HepG2 (cell line): ENCODE results near the gene OSCP1. TPM values are rescaled to one million over a fixed set of nuclear protein-coding genes. Genes with fewer than 3 reads are reported as not detected.

Experiments
- AHDC1 ChIP-seq: sonication (generic); formaldehyde crosslinking; IDR thresholded peaks from 2 replicates; pipeline ENCODE4 v1.5.1; 2020; ENCODE audit warnings: mild to moderate bottlenecking, missing genetic modification reagents, borderline replicate concordance
- ARNT2 ChIP-seq: sonication (generic); formaldehyde crosslinking; IDR thresholded peaks from 2 replicates; pipeline ENCODE4 v1.8.0; 2022; ENCODE audit warnings: mild to moderate bottlenecking, low read depth, missing genetic modification reagents, moderate library complexity
- BRCA1 ChIP-seq: sonication (generic); formaldehyde crosslinking; IDR thresholded peaks from 2 replicates; pipeline ENCODE4 v1.4.0; 2020; ENCODE audit warnings: missing genetic modification reagents
- GLI4 ChIP-seq: sonication (generic); formaldehyde crosslinking; IDR thresholded peaks from 2 replicates; pipeline ENCODE4 v1.5.1; 2020; ENCODE audit warnings: missing genetic modification reagents, mild to moderate bottlenecking, moderate library complexity, borderline replicate concordance
- GPN1 ChIP-seq: sonication (generic); formaldehyde crosslinking; IDR thresholded peaks from 2 replicates; pipeline ENCODE4 v1.5.1; 2020; ENCODE audit warnings: missing genetic modification reagents, borderline replicate concordance
- SALL2 ChIP-seq: sonication (generic); formaldehyde crosslinking; IDR thresholded peaks from 2 replicates; pipeline ENCODE4 v1.8.1; 2023; ENCODE audit warnings: mild to moderate bottlenecking, missing genetic modification reagents, inconsistent platforms
- ZNF142 ChIP-seq: sonication (generic); formaldehyde crosslinking; IDR thresholded peaks from 2 replicates; pipeline ENCODE4 v1.4.0; 2020; ENCODE audit warnings: missing genetic modification reagents
- ZNF18 ChIP-seq: sonication (generic); formaldehyde crosslinking; IDR thresholded peaks from 2 replicates; pipeline ENCODE4 v1.8.0; 2022; ENCODE audit warnings: mild to moderate bottlenecking, missing genetic modification reagents; ENCODE audit not compliant: insufficient replicate concordance
- ZNF335 ChIP-seq: sonication (generic); formaldehyde crosslinking; IDR thresholded peaks from 2 replicates; pipeline ENCODE4 v1.4.0; 2020; ENCODE audit warnings: missing genetic modification reagents
- ZNF430 ChIP-seq: sonication (generic); formaldehyde crosslinking; IDR thresholded peaks from 2 replicates; pipeline ENCODE4 v1.9.0; 2021; ENCODE audit warnings: mild to moderate bottlenecking, missing genetic modification reagents
- polyA plus RNA-seq, 8 experiments: library from polyadenylated mRNA; depleted of rRNA in 3 of 8; stranded (reverse) in 7 of 8; unstranded in 1 of 8; fragments of >200 nt; fragmentation: Illumina TruSeq in 4 of 8; extraction: Trizol in 4 of 8; gene quantifications; 2 replicates each; pipeline versions ENCODE4 v1.2.1 to v1.2.3, GENCODE V29; 2011 to 2016; ENCODE audit warnings: low read depth in 4 of 8, missing spikeins in 1 of 8, mixed read lengths in 1 of 8; ENCODE audit not compliant: insufficient read depth in 1 of 8
- total RNA-seq, 5 experiments: library from RNA; depleted of rRNA; stranded (reverse); fragments of >200 nt; fragmentation: Illumina TruSeq; extraction: Trizol; gene quantifications; 2 replicates each; pipeline ENCODE4 v1.2.3, GENCODE V29; 2016; ENCODE audit warnings: low read depth in 1 of 5

Gene OSCP1
- total and polyA plus RNA-seq, 2 of the 13 experiments (the other 11 are each of a cell fraction or from before 2014, with no cell fraction given) = 0.60 to 0.84 TPM

- peak; percentile 45 for TF ChIP-seq ZNF18 (CRISPR knock-in tag)
- TF ChIP-seq AHDC1 (CRISPR knock-in tag) = 0 out of 2 replicates have a peak, but pooled peaks have one; percentile 30
- no peak for TF ChIP-seq GLI4 (CRISPR knock-in tag)
- TF ChIP-seq ZNF430 (CRISPR knock-in tag) = peak; percentile 82; the same call in 1 of the 2 replicates
- no peak for TF ChIP-seq ZNF335 (CRISPR knock-in tag)
- 0 out of 2 replicates have a peak, but pooled peaks have one; percentile 66 for TF ChIP-seq SALL2 (CRISPR knock-in tag)
- TF ChIP-seq BRCA1 (CRISPR knock-in tag) = 0 out of 2 replicates have a peak, but pooled peaks have one; percentile 24
- TF ChIP-seq GPN1 (CRISPR knock-in tag) = no peak
- peak; percentile 39; the same call in 1 of the 2 replicates for TF ChIP-seq ZNF142 (CRISPR knock-in tag)
- TF ChIP-seq ARNT2 (CRISPR knock-in tag) = peak; percentile 80; the same call in 1 of the 2 replicates
These were observed at the start of gene OSCP1 (continued) for GRCh38 chr1:36450270-36450918.
